HepG2 (cell line): ENCODE results near the gene LAMA5. TPM values are rescaled to one million over a fixed set of nuclear protein-coding genes. Genes with fewer than 3 reads are reported as not detected.

Source experiments
- ARNT2 ChIP-seq: sonication (generic); formaldehyde crosslinking; IDR thresholded peaks from 2 replicates; pipeline ENCODE4 v1.8.0; 2022; ENCODE audit warnings: mild to moderate bottlenecking, low read depth, missing genetic modification reagents, moderate library complexity
- CENPX ChIP-seq: sonication (generic); formaldehyde crosslinking; IDR thresholded peaks from 2 replicates; pipeline ENCODE4 v1.9.0; 2021; ENCODE audit warnings: mild to moderate bottlenecking, missing genetic modification reagents, moderate library complexity
- EHMT2 ChIP-seq: fragments of 200-600 bp; sonication (generic); IDR thresholded peaks from 2 replicates; pipeline ENCODE4 v1.7.0; 2017; ENCODE audit warnings: antibody characterized with exemption, low read depth, low read length, borderline replicate concordance
- KAT7 ChIP-seq: IDR thresholded peaks from 2 replicates; pipeline ENCODE4 v1.6.1; 2018; ENCODE audit warnings: borderline replicate concordance, missing compliant biosample characterization
- KLF6 ChIP-seq: IDR thresholded peaks from 2 replicates; pipeline ENCODE4 v1.8.0; 2016; ENCODE audit warnings: missing biosample characterization, missing genetic modification reagents
- MAFG ChIP-seq: sonication (generic); formaldehyde crosslinking; IDR thresholded peaks from 2 replicates; pipeline ENCODE4 v1.5.1; 2020; ENCODE audit warnings: mild to moderate bottlenecking, missing genetic modification reagents
- MIER3 ChIP-seq: IDR thresholded peaks from 2 replicates; pipeline ENCODE4 v1.6.1; 2016; ENCODE audit warnings: missing compliant biosample characterization, borderline replicate concordance
- NFE2 ChIP-seq: sonication (generic); formaldehyde crosslinking; IDR thresholded peaks from 2 replicates; pipeline ENCODE4 v1.4.0; 2020; ENCODE audit warnings: missing genetic modification reagents
- PCBP2 ChIP-seq: fragments of 200-400 bp; formaldehyde crosslinking; optimal IDR thresholded peaks from 2 replicates; pipeline ENCODE3; 2018; ENCODE audit warnings: low read length, low read depth; ENCODE audit not compliant: poor library complexity, severe bottlenecking
- STAG1 ChIP-seq: sonication (generic); formaldehyde crosslinking; IDR thresholded peaks from 2 replicates; pipeline ENCODE4 v1.4.0; 2020; ENCODE audit warnings: missing genetic modification reagents
- TOPORS ChIP-seq: sonication (generic); formaldehyde crosslinking; IDR thresholded peaks from 2 replicates; pipeline ENCODE4 v1.8.0; 2023; ENCODE audit warnings: mild to moderate bottlenecking, missing genetic modification reagents
- ZBTB38 ChIP-seq: sonication (generic); formaldehyde crosslinking; IDR thresholded peaks from 2 replicates; pipeline ENCODE4 v1.5.1; 2020; ENCODE audit warnings: mild to moderate bottlenecking, missing genetic modification reagents
- ZNF124 ChIP-seq: sonication (generic); formaldehyde crosslinking; IDR thresholded peaks from 2 replicates; pipeline ENCODE4 v1.4.0; 2020; ENCODE audit warnings: missing genetic modification reagents
- ZNF331 ChIP-seq: sonication (generic); formaldehyde crosslinking; IDR thresholded peaks from 2 replicates; pipeline ENCODE4 v1.4.0; 2020; ENCODE audit warnings: missing genetic modification reagents
- ZNF570 ChIP-seq: sonication (generic); formaldehyde crosslinking; IDR thresholded peaks from 2 replicates; pipeline ENCODE4 v1.4.0; 2020; ENCODE audit warnings: mild to moderate bottlenecking, missing genetic modification reagents, borderline replicate concordance
- ZNF572 ChIP-seq: sonication (generic); formaldehyde crosslinking; IDR thresholded peaks from 2 replicates; pipeline ENCODE4 v1.5.1; 2020; ENCODE audit warnings: mild to moderate bottlenecking, missing genetic modification reagents
- ZNF713 ChIP-seq: sonication (generic); formaldehyde crosslinking; IDR thresholded peaks from 2 replicates; pipeline ENCODE4 v1.4.0; 2020; ENCODE audit warnings: mild to moderate bottlenecking, missing genetic modification reagents
- ZSCAN12 ChIP-seq: sonication (generic); formaldehyde crosslinking; IDR thresholded peaks from 2 replicates; pipeline ENCODE4 v1.9.0; 2021; ENCODE audit warnings: mild to moderate bottlenecking, missing genetic modification reagents
- polyA plus RNA-seq, 8 experiments: library from polyadenylated mRNA; depleted of rRNA in 3 of 8; stranded (reverse) in 7 of 8; unstranded in 1 of 8; fragments of >200 nt; fragmentation: Illumina TruSeq in 4 of 8; extraction: Trizol in 4 of 8; gene quantifications; 2 replicates each; pipeline versions ENCODE4 v1.2.1 to v1.2.3, GENCODE V29; 2011 to 2016; ENCODE audit warnings: low read depth in 4 of 8, missing spikeins in 1 of 8, mixed read lengths in 1 of 8; ENCODE audit not compliant: insufficient read depth in 1 of 8
- total RNA-seq, 5 experiments: library from RNA; depleted of rRNA; stranded (reverse); fragments of >200 nt; fragmentation: Illumina TruSeq; extraction: Trizol; gene quantifications; 2 replicates each; pipeline ENCODE4 v1.2.3, GENCODE V29; 2016; ENCODE audit warnings: low read depth in 1 of 5
- TF ChIP-seq, protein P1 (sequence below): sonication (generic); formaldehyde crosslinking; IDR thresholded peaks from 2 replicates; pipeline ENCODE4 v1.4.0; 2020; ENCODE audit warnings: missing genetic modification reagents, borderline replicate concordance
- TF ChIP-seq, protein P2 (sequence below): sonication (generic); formaldehyde crosslinking; conservative IDR thresholded peaks from 2 replicates; pipeline ENCODE4 v1.8.1; 2023; ENCODE audit warnings: missing genetic modification reagents
- TF ChIP-seq, protein P3 (sequence below): sonication (generic); formaldehyde crosslinking; IDR thresholded peaks from 2 replicates; pipeline ENCODE4 v1.8.1; 2023; ENCODE audit warnings: mild to moderate bottlenecking, missing genetic modification reagents

The LAMA5 gene
- total and polyA plus RNA-seq, 2 of the 13 experiments (the other 11 are each of a cell fraction or from before 2014, with no cell fraction given), result 21.0 to 44.7 TPM

DNA sequence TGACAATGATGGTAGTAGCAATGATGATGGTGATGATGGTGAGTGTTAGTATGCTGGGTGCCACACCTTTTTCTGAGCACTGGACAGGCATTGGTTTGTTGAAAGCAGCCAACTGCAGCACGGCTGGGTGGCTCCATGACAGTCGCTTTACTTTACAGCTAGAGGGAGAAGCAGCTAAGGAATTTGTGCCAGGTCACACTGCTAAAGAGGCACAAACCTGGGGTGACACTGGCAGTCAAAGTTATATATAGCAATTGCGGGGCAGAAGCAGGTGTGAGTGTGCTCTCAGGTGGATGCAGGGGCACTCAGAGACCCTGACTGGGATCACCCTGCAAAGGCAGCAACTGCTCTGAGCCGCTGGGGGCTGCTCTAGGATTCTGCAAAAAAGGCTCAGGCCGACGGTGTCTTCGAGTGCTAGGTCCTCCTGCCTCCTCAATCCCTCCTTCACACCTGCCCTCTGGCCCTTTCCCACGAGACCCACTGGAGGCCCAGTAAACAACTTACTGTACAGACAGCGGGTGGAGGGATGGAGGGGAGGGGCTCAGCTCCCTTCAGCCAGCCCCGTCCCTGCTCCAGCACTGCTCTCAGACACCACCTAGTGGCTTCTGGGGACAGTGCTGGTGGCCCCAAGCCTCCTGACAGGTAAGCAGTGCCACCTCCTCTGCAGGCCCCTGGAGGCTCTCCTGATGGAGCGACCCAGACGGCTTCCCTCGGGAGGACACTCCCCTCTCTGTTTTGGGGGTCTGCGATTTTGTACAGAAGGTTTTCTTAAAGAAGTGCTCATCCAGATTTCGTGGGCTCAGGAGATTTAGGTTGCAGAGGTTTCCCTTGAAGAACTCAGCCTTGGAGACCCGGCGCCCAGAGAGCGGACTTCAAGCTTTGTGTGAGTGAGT is 15.4 kb upstream of the LAMA5 start (continued):
- TF ChIP-seq ZNF713 (CRISPR knock-in tag) (no peak), PCBP2 (no peak), ARNT2 (0 out of 2 replicates have a peak, but pooled peaks have one; percentile 75), ZNF572 (CRISPR knock-in tag) (no peak; the same call in 1 of the 2 replicates), ZBTB38 (CRISPR knock-in tag) (peak; percentile 74; the same call in 1 of the 2 replicates), CENPX (CRISPR knock-in tag) (no peak), STAG1 (CRISPR knock-in tag) (peak; percentile 96), MAFG (CRISPR knock-in tag) (no peak), NFE2 (CRISPR knock-in tag) (no peak), KAT7 (CRISPR knock-in tag) (0 out of 2 replicates have a peak, but pooled peaks have one; percentile 45), KLF6 (CRISPR knock-in tag) (peak; percentile 90; the same call in 1 of the 2 replicates), EHMT2 (no peak), ZSCAN12 (CRISPR knock-in tag) (no peak), ZNF570 (CRISPR knock-in tag) (no peak), MIER3 (peak; percentile 89), TOPORS (CRISPR knock-in tag) (no peak; the same call in 1 of the 2 replicates), ZNF124 (0 out of 2 replicates have a peak, but pooled peaks have one; percentile 68), ZNF331 (CRISPR knock-in tag) (peak; percentile 88; the same call in 1 of the 2 replicates)
- TF ChIP-seq, protein P1, sequence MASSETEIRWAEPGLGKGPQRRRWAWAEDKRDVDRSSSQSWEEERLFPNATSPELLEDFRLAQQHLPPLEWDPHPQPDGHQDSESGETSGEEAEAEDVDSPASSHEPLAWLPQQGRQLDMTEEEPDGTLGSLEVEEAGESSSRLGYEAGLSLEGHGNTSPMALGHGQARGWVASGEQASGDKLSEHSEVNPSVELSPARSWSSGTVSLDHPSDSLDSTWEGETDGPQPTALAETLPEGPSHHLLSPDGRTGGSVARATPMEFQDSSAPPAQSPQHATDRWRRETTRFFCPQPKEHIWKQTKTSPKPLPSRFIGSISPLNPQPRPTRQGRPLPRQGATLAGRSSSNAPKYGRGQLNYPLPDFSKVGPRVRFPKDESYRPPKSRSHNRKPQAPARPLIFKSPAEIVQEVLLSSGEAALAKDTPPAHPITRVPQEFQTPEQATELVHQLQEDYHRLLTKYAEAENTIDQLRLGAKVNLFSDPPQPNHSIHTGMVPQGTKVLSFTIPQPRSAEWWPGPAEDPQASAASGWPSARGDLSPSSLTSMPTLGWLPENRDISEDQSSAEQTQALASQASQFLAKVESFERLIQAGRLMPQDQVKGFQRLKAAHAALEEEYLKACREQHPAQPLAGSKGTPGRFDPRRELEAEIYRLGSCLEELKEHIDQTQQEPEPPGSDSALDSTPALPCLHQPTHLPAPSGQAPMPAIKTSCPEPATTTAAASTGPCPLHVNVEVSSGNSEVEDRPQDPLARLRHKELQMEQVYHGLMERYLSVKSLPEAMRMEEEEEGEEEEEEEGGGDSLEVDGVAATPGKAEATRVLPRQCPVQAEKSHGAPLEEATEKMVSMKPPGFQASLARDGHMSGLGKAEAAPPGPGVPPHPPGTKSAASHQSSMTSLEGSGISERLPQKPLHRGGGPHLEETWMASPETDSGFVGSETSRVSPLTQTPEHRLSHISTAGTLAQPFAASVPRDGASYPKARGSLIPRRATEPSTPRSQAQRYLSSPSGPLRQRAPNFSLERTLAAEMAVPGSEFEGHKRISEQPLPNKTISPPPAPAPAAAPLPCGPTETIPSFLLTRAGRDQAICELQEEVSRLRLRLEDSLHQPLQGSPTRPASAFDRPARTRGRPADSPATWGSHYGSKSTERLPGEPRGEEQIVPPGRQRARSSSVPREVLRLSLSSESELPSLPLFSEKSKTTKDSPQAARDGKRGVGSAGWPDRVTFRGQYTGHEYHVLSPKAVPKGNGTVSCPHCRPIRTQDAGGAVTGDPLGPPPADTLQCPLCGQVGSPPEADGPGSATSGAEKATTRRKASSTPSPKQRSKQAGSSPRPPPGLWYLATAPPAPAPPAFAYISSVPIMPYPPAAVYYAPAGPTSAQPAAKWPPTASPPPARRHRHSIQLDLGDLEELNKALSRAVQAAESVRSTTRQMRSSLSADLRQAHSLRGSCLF (CRISPR knock-in tag), result no peak
- TF ChIP-seq, protein P2, sequence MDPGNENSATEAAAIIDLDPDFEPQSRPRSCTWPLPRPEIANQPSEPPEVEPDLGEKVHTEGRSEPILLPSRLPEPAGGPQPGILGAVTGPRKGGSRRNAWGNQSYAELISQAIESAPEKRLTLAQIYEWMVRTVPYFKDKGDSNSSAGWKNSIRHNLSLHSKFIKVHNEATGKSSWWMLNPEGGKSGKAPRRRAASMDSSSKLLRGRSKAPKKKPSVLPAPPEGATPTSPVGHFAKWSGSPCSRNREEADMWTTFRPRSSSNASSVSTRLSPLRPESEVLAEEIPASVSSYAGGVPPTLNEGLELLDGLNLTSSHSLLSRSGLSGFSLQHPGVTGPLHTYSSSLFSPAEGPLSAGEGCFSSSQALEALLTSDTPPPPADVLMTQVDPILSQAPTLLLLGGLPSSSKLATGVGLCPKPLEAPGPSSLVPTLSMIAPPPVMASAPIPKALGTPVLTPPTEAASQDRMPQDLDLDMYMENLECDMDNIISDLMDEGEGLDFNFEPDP (CRISPR knock-in tag), result no peak
- TF ChIP-seq, protein P3, sequence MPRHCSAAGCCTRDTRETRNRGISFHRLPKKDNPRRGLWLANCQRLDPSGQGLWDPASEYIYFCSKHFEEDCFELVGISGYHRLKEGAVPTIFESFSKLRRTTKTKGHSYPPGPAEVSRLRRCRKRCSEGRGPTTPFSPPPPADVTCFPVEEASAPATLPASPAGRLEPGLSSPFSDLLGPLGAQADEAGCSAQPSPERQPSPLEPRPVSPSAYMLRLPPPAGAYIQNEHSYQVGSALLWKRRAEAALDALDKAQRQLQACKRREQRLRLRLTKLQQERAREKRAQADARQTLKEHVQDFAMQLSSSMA (CRISPR knock-in tag), result peak; percentile 78; the same call in 1 of the 2 replicates
